RWPE1 (cell line): ENCODE measurements around the gene ANXA3.
A peak's percentile ranks its signal among the peaks of the same experiment; 100 is the strongest.

Source experiments
- CTCF ChIA-PET: fragments of 350-600 bp; sonication (Branson Sonifier 250); formaldehyde crosslinking; extraction: SDS; loops from one replicate; lab custom pipeline; 2021; lab: Yijun Ruan, JAX
- POLR2A ChIA-PET: fragments of 400-600 bp; formaldehyde crosslinking; extraction: SDS; loops from one replicate; lab custom pipeline; 2020; ENCODE audit warnings: antibody characterized with exemption; ENCODE audit not compliant: low non-redundant PET; lab: Yijun Ruan, JAX
- DNase-seq: peaks from one replicate; pipeline ENCODE4 v3.0.0; 2012; ENCODE audit warnings: low spot score
- H3K27ac ChIP-seq: fragments of 450-650 bp; 2 replicates; pipeline ENCODE4 v1.5.1; 2017
- TF ChIP-seq, protein P1 (sequence below): fragments of 450-650 bp; conservative IDR thresholded peaks from 2 replicates; pipeline ENCODE4 v1.5.1; 2017; ENCODE audit warnings: low read depth, mild to moderate bottlenecking

Gene ANXA3

DNA sequence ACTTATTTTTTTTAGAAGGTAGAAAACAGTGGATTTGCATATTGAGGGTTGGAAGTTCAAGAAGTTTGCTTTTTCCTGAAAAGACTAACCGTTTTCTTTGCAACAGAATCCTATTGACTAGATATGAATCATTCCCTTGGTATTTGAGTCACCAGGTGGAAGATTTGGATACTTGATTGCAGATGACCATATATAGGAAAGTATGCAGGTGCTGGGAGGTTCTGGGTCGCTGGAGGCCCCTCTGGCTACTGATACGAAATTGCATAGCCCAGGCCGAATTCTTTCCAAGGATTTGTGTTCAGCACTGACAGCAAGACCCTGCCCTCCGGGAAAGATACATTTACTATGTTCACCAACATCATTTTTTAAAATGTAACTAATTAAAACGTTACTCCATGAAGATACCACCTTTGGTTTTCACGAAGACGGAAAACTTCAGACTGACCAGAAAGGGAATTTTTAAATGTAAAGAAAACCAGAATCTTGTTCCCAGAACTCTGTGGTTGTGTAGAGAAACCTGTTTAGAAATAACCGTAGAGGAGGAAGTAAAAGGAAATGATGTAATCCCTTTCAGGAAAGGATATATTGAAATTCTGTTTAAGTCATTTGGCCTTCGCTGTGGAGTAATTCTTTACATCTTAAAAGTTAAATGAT is 946 bp downstream of the ANXA3 start:
- ChIA-PET POLR2A (no interaction called here), CTCF (interaction anchor here (0.6 to 0.7 kb wide), 2 partner anchors 13 to 285 kb away, joined by 3 read pairs; no protein-coding TSS in a partner anchor)
- TF ChIP-seq, protein P1, sequence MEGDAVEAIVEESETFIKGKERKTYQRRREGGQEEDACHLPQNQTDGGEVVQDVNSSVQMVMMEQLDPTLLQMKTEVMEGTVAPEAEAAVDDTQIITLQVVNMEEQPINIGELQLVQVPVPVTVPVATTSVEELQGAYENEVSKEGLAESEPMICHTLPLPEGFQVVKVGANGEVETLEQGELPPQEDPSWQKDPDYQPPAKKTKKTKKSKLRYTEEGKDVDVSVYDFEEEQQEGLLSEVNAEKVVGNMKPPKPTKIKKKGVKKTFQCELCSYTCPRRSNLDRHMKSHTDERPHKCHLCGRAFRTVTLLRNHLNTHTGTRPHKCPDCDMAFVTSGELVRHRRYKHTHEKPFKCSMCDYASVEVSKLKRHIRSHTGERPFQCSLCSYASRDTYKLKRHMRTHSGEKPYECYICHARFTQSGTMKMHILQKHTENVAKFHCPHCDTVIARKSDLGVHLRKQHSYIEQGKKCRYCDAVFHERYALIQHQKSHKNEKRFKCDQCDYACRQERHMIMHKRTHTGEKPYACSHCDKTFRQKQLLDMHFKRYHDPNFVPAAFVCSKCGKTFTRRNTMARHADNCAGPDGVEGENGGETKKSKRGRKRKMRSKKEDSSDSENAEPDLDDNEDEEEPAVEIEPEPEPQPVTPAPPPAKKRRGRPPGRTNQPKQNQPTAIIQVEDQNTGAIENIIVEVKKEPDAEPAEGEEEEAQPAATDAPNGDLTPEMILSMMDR = no peak
- peak overlapping the region; percentile 89 for H3K27ac ChIP-seq
- DNase-seq = peak; percentile 88

DNA sequence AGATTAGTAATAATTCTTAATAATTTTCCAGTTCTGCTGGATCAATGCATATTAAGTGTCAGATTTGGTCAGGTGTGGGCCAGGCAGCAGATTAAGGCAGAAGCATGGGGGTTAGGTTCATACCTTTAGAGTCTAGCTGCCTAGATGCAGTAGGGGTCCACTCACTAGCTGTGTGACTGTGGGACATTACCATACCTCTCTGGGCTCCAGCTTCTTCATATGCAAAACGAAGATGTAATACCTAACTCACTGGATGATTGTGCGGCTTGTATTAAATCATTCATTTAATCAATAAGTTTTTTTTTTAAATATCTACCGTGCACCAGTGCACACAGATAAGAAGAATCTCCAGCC is 1.4 kb downstream of the ANXA3 start:
- no peak for DNase-seq
- no peak overlapping the region for H3K27ac ChIP-seq
- ChIA-PET POLR2A (no interaction called here), CTCF (interaction anchor here (0.6 kb wide), 1 partner anchor 13 kb away, joined by 3 read pairs; no protein-coding TSS in a partner anchor)
- TF ChIP-seq, protein P1 = no peak

DNA sequence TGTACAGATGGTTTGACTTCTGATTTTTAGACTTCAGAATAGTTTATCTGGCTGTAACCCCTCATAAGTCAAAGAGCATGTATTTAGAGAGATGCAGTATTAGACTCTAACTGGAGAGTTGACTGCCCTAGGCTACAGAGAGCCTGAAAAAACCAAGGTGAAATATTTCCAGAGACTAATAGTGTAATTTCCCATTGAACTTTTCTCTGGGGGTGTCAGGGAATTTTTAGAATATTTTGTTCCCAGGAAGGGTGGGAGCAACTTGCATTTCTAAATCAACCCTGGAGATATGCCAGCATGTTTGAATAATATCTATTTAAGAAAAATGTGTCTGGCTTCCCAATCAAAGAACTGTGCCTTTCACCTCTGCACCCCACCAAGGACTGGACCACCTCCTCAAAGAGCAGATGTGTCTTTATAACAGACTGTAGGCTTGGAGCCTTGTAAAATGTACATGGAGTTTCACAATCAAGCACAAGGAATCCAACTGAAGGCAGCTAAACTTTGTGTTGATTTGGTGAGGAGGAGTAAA is 2.0 kb downstream of the ANXA3 start:
- no peak for DNase-seq
- ChIA-PET POLR2A (no interaction called here), CTCF (no interaction called here)
- TF ChIP-seq, protein P1 = no peak
- no peak overlapping the region for H3K27ac ChIP-seq

DNA sequence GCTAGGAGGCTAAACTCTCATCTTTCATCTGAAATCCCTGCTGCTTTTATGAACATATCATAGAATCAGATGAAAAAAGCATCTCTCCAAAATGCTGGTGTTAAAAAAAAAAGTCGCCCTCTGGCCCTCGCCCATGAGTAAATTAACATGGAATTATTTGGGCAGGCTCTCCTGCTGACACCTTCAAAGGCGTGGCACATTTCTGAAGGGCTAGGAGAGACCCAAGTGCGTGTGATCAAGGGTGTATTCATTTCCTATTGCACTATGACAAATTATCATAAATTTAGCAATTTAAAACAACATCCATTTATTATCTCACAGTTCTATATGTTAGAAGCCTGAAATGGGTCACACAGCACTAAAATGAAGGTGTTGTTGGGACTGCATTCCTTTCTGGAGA is 5.1 kb downstream of the ANXA3 start:
- TF ChIP-seq, protein P1 = no peak
- POLR2A ChIA-PET = no interaction called here
- CTCF ChIA-PET = no interaction called here
- DNase-seq = peak; percentile 57
- no peak overlapping the region for H3K27ac ChIP-seq

DNA sequence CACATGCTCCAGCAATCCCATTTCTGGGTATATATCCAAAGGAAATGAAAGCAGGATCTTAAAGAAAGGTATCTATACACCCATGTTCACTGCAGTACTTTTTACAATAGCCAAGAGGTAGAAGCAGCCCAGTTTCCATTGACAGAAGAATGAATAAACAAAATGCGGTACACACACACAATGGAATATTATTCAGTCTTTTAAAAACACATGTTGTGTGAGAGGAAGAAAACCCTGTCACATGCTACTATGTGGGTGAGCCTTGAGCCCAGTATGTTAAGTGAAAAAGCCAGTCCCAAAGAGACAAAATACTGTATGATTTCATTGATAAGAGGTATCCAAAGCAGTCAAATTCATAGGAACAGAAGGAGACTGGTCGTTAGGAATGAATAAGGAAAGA is 6.3 kb downstream of the ANXA3 start:
- H3K27ac ChIP-seq = no peak overlapping the region
- DNase-seq = no peak
- ChIA-PET CTCF (no interaction called here), POLR2A (no interaction called here)
- TF ChIP-seq, protein P1 = no peak

DNA sequence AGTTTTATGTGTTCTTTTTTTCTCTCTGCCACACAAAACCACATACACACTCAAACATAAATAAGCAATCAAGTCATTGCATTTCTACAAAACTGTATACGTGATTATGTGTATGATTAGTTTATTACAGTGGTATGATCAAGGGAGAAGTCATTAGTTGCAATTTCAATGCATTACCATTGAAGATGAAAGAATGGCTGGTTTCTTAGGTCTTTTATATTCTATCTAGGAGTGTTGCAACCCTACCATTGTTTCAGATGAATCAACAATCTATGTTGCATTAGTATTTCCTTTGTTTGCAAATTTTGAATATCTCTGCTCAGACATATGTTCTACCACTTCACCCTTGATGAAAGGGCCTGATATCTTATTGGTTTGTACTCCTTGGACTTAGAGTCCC is 6.8 kb downstream of the ANXA3 start:
- no peak overlapping the region for H3K27ac ChIP-seq
- CTCF ChIA-PET = no interaction called here
- no peak for DNase-seq
- TF ChIP-seq, protein P1 = no peak
- POLR2A ChIA-PET = no interaction called here
